Lung (tissue), 12 donors: Measurements from ENCODE around the gene TGM2. TPM values are rescaled to one million over a fixed set of nuclear protein-coding genes. Genes with fewer than 3 reads are reported as not detected.

Experiments used
- ATAC-seq: fragments of 200-7000 bp; cut with Tn5 transposase; one replicate; pipeline ENCODE4 v1.9.1; 2020; ENCODE audit warnings: moderate number of reproducible peaks; ENCODE audit not compliant: insufficient read depth, low FRiP score
- DNase-seq, 3 donors: peaks; one replicate each; pipeline ENCODE4 v3.0.0-alpha.2; 2013 to 2017
- H3K27ac ChIP-seq, 2 donors: one replicate each; pipeline ENCODE4 v1.5.1; 2013; ENCODE audit warnings: mild to moderate bottlenecking in 2 of 2, moderate library complexity in 2 of 2, control low read depth in 1 of 2, inconsistent platforms in 1 of 2, low read depth in 1 of 2, low read length in 1 of 2
- H3K27me3 ChIP-seq, 3 donors: one replicate each; pipeline ENCODE4 v1.5.1; 2013; ENCODE audit warnings: low read length in 2 of 3; ENCODE audit not compliant: control insufficient read depth in 3 of 3, insufficient read depth in 3 of 3
- H3K36me3 ChIP-seq, 4 donors: one replicate each; pipeline ENCODE4 v1.5.1; 2013; ENCODE audit warnings: low read length in 4 of 4, mild to moderate bottlenecking in 1 of 4, moderate library complexity in 1 of 4; ENCODE audit not compliant: control insufficient read depth in 4 of 4, insufficient read depth in 4 of 4
- H3K4me1 ChIP-seq, 5 donors: one replicate each; pipeline ENCODE4 v1.5.1; 2013; ENCODE audit warnings: low read length in 5 of 5, mild to moderate bottlenecking in 2 of 5, moderate library complexity in 1 of 5; ENCODE audit not compliant: control insufficient read depth in 5 of 5, insufficient read depth in 5 of 5
- H3K4me3 ChIP-seq: one replicate; pipeline ENCODE4 v1.5.1; 2013; ENCODE audit warnings: mild to moderate bottlenecking, control low read depth, moderate library complexity
- H3K9ac ChIP-seq, 2 donors: one replicate each; pipeline ENCODE4 v1.5.1; 2013; ENCODE audit warnings: low read length in 2 of 2, control low read depth in 1 of 2; ENCODE audit not compliant: insufficient read depth in 1 of 2
- H3K9me3 ChIP-seq, 4 donors: one replicate each; pipeline ENCODE4 v1.5.1; 2013; ENCODE audit warnings: low read length in 3 of 4, mild to moderate bottlenecking in 1 of 4, moderate library complexity in 1 of 4; ENCODE audit not compliant: control insufficient read depth in 4 of 4, insufficient read depth in 3 of 4
- CTCF ChIP-seq: IDR thresholded peaks from 2 replicates; pipeline ENCODE4 v1.5.1; 2012; ENCODE audit warnings: mild to moderate bottlenecking; ENCODE audit errors: control extremely low read depth, extremely low read depth
- WGBS, 2 donors: extraction: QIAGEN DNeasy Blood & Tissue Kit; methylation state at CpG; one replicate each; pipeline ENCODE4 v1.1.7; 2013; 5-methylcytosine and 5-hydroxymethylcytosine counted together
- polyA plus RNA-seq, 2 donors: library from polyadenylated mRNA; stranded (reverse); fragments of 200-250 nt; gene quantifications; one replicate each; pipeline ENCODE4 v1.2.1, GENCODE V29; 2013
- total RNA-seq, 2 donors: library from RNA; depleted of rRNA in 1 of 2; stranded (reverse); fragments of >200 nt in 1 of 2; gene quantifications; one replicate each; pipeline ENCODE4 v1.2.1, GENCODE V29; 2014 to 2021
- donor health status: control.
- donor health status: control.
- donor health status: Bipolar disorder and iron deficiency.
- donor health status: healthy.
- donor health status: DM: yes; HTN: yes; CAD: no.

The TGM2 gene
- total and polyA plus RNA-seq, 4 donors: 85.0 to 476 (median 325) TPM

- no peak for DNase-seq
- no peaks in the 10 kb centered on the region for H3K27me3 ChIP-seq
- no peak for ATAC-seq
- H3K27ac ChIP-seq: no peak overlapping the region
- H3K9me3 ChIP-seq: no peaks in the 10 kb centered on the region
- peaks cover 9 to 23% (median 19%) of the 10 kb centered on the region in 4 donors for H3K36me3 ChIP-seq
- H3K4me1 ChIP-seq: peaks cover 7 to 34% (median 17%) of the 10 kb centered on the region in 5 donors
- TF ChIP-seq CTCF: no peak
- no peak overlapping the region for H3K4me3 ChIP-seq
- no peak overlapping the region for H3K9ac ChIP-seq
Measured at GRCh38 chr20:38092915-38093314, 72.2 kb downstream of the TGM2 start.

DNA sequence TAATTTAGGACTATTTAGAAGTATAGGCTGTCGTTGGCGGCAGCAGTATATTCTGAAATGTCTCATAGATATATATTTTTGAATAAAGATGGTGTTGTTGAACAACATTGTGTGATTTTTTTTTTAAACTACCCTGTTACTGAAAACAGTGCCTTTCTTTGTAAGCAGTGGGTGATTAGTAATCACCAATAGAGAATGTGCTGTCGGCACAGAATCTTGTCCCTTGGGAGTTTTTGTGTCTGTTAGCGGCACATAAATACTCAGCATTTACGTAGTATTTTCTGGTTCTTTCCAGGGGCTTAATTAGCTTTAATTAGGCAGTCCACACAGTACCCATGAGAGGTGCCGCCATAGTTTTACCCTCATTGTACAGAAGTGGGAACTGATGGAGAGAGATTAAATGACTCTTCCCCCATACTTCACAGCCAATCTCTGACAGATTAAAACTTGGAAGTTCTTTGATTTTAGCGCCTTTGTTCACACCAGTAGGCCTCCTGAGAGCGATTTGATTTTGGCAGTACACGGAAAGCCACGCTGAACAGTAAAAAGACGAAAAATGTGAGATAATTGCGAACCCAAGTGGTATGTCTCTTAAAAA is 72.7 kb downstream of the TGM2 start:
- no peak for TF ChIP-seq CTCF
- Histone ChIP-seq H3K27ac (no peak overlapping the region), H3K4me3 (no peak overlapping the region), H3K9ac (no peak overlapping the region), H3K4me1 (peaks cover 7 to 34% (median 17%) of the 10 kb centered on the region in 5 donors), H3K9me3 (no peaks in the 10 kb centered on the region), H3K36me3 (peaks cover 12 to 27% (median 20%) of the 10 kb centered on the region in 4 donors), H3K27me3 (no peaks in the 10 kb centered on the region)
- 93 to 94% methylated on average over 12 of the region's 12 CpGs for WGBS, 2 donors
- DNase-seq: peak in 2 of 3 donors; percentile 13 to 16
- ATAC-seq: no peak

DNA sequence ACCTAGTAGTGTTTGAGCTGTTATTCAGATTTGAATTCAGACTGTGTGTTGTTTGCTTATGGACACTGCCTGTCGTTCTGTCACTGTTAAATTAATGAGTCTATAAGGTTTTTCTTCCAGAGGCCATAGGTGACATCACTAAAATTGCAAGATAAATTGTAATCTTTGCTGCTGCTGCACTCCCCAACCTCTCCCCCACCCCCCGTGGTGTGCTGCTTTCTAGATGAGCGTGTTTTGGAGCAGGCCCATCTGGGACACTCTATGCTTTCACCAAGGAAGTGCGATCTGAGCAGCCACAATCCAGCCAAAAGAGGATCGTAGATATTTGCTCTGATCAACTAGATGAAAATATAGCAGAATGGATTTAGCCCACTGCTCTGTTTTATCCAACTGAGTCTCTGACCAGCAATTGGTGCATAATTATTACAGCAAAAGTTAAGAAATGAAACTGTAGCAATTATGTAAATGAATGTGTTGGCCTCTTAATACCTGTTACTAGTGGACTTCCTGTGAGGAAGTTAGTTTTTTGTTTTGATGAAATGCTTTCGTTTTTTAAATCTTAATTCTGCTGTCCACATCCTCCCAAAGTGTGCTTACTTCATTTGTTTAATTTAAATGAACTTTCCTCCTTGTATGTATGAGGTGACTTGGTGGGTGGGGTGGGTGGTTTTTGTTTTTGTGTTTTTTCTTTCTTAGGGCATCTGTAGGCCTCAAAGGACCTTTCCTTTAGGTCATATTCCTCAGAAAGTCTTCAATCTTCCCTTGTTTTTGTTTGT is 73.4 kb downstream of the TGM2 start:
- peak; percentile 62 to 84 (median 76) for DNase-seq
- Histone ChIP-seq H3K4me3 (no peak overlapping the region), H3K27ac (peak overlapping the region; percentile 2 to 58), H3K36me3 (peaks cover 12 to 29% (median 20%) of the 10 kb centered on the region in 4 donors), H3K9me3 (no peaks in the 10 kb centered on the region), H3K9ac (peak overlapping the region in 1 of 2 donors; percentile 17), H3K4me1 (peaks cover 7 to 34% (median 17%) of the 10 kb centered on the region in 5 donors), H3K27me3 (no peaks in the 10 kb centered on the region)
- WGBS, 2 donors: 44 to 57% methylated on average over 6 of the region's 6 CpGs
- ATAC-seq: no peak
- no peak for TF ChIP-seq CTCF
